ENCODE results near the gene POP7. TPM values are rescaled to one million over a fixed set of nuclear protein-coding genes. Genes with fewer than 3 reads are reported as not detected.
A peak's percentile ranks its signal among the peaks of the same experiment; 100 is the strongest.

Gene POP7
- total RNA-seq, 1 experiment from 2014 or later: 96.9 TPM

- H4K20me1 ChIP-seq (ENCODE audit: control insufficient read depth, insufficient read depth, insufficient read length): no peaks in the 10 kb centered on the region
- H3K18ac ChIP-seq (ENCODE audit: insufficient read length, low read depth, low read length): no peak overlapping the region
- Mint-ChIP-seq H3K4me3 (peak overlapping the region; percentile 97), H3K27me3 (ENCODE audit: low read depth) (peaks cover 2% of the 10 kb centered on the region; the same call in 1 of the 2 replicates), H3K4me1 (peaks cover 32 to 43% of the 10 kb centered on the region in 2 experiments), H3K27ac (peak overlapping the region; percentile 92 to 98 (median 96)), H3K9me3 (no peaks in the 10 kb centered on the region), H3K36me3 (ENCODE audit: insufficient read depth in 1 of 3, low read depth in 3 of 3) (peaks cover 15 to 24% (median 22%) of the 10 kb centered on the region in 3 experiments)
- H2AK5ac ChIP-seq (ENCODE audit: insufficient read length, low read length): no peak overlapping the region
- H3K27me3 ChIP-seq (ENCODE audit: insufficient read depth, low read length): no peaks in the 10 kb centered on the region
- peak overlapping the region; percentile 80 for H3K4me2 ChIP-seq (ENCODE audit: insufficient read depth, insufficient read length, low read length)
- H3K9ac ChIP-seq (ENCODE audit: extremely low read depth, insufficient read length, low read length): peak overlapping the region; percentile 82
- H2BK5ac ChIP-seq (ENCODE audit: insufficient read length, low read length): no peak overlapping the region
- DNase-seq: peak; percentile 30
- H2BK20ac ChIP-seq (ENCODE audit: low read depth, low read length, poor library complexity, severe bottlenecking): no peak overlapping the region
- H3T11ph ChIP-seq (ENCODE audit: low read length): no peak overlapping the region
- H4K8ac ChIP-seq (replicated peaks; ENCODE audit: insufficient read length, low read depth, low read length): no peak overlapping the region
- H3K27ac ChIP-seq (ENCODE audit: insufficient read length, low read depth, low read length): no peak overlapping the region
- H4K5ac ChIP-seq (ENCODE audit: insufficient read length, low read depth, low read length): no peak overlapping the region
- H2BK15ac ChIP-seq (ENCODE audit: low read depth, low read length): no peak overlapping the region
- no peak overlapping the region for H2AFZ ChIP-seq (ENCODE audit: low read length)
- 0 out of 2 replicates have a peak, but pooled peaks cover 5% of the 10 kb centered on the region for H3K4me1 ChIP-seq (ENCODE audit: insufficient read depth, low read length)
- H2BK120ac ChIP-seq (ENCODE audit: low read depth, low read length, poor library complexity, severe bottlenecking): no peak overlapping the region
- no CpG with 5 or more reads among the region's 81 CpGs for WGBS (ENCODE audit: extremely low coverage, insufficient read length, low lambda C conversion rate)
- H3K79me1 ChIP-seq (ENCODE audit: insufficient read depth, low read depth, low read length, poor library complexity, severe bottlenecking): peaks cover 5% of the 10 kb centered on the region
- peaks cover 12% of the 10 kb centered on the region for H3K23me2 ChIP-seq (ENCODE audit: insufficient read length, low read depth, low read length, poor library complexity, severe bottlenecking)
- no peak overlapping the region for H3K23ac ChIP-seq (ENCODE audit: insufficient read length, low read depth, low read length)
- no peak overlapping the region for H3K56ac ChIP-seq (ENCODE audit: insufficient read length, low read depth, low read length)
- peak overlapping the region; percentile 59 for H3K14ac ChIP-seq (ENCODE audit: insufficient read depth, low read length)
- H3K9me3 ChIP-seq (ENCODE audit: control insufficient read depth, low read depth, low read length): no peaks in the 10 kb centered on the region
- H4K91ac ChIP-seq (ENCODE audit: insufficient read length, low read depth, low read length): no peak overlapping the region
- no peak for TF ChIP-seq CTCF (conservative IDR thresholded peaks at IDR 0.05)
- peaks cover 30% of the 10 kb centered on the region; the same call in 1 of the 2 replicates for H3K79me2 ChIP-seq (ENCODE audit: insufficient read depth, low read length)
- no peak overlapping the region for H3K4ac ChIP-seq (ENCODE audit: low read depth, low read length)
- H2BK12ac ChIP-seq (ENCODE audit: insufficient read length, low read depth, low read length): no peak overlapping the region
These were observed 12.4 kb upstream of the POP7 start for GRCh38 chr7:100693312-100694097.
